SU-DHL-6 (cell line): ENCODE data around the gene INF2.

Experiments used
- EZH2phosphoT487 ChIP-seq: fragments of 200-600 bp; sonication (generic), shearing (Covaris generic); conservative IDR thresholded peaks from 2 replicates; pipeline ENCODE4 v1.6.1; 2018; ENCODE audit warnings: mild to moderate bottlenecking, antibody characterized with exemption, low read length, moderate library complexity, mixed read lengths
- TF ChIP-seq, protein P1 (sequence below): fragments of 200-600 bp; sonication (generic); IDR thresholded peaks from one replicate; pipeline ENCODE4 v1.5.1; 2017; ENCODE audit warnings: antibody characterized with exemption, mild to moderate bottlenecking, low read length, moderate library complexity; ENCODE audit not compliant: insufficient read depth, poor library complexity, severe bottlenecking

DNA sequence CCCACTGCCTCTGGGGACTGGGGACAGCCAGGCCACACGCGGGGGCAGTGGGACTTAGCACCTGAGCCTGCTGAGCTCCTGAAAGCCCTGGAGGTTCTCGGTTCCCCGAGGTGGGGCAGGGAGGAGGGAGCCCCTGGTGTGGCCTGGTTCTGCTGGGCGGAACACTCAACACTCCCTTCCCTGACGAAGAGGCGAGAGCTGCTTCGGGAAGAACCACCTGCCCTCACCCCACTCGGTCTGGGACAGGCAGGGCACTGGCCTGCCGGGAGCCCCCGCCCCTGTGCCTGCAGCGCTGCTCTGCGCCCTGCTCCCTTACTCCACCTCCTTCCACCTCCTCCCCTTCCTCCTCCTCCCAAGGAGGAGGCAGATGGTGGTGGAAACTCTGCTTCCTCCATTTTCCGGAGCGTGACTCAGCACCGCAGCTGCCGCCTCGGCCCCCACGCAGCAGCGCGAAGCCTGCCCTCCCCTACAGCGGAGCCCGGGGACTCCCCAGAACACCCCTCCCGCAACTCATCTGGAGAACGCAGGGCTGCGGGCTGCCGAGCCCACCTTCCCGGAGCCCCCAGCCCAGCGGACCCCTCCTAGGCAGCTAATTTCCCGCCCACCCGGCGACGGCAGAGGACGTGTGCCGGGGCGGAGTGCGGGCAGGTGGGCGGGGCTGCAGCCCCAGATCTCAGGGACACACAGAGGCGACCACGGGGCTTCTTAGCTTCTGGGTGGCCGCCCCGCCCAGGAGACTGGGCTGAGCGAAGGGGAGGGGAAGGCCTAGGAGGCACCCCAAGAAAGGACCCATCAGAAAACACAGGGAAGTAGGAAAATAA is 11.7 kb upstream of the INF2 start:
- TF ChIP-seq, protein P1, sequence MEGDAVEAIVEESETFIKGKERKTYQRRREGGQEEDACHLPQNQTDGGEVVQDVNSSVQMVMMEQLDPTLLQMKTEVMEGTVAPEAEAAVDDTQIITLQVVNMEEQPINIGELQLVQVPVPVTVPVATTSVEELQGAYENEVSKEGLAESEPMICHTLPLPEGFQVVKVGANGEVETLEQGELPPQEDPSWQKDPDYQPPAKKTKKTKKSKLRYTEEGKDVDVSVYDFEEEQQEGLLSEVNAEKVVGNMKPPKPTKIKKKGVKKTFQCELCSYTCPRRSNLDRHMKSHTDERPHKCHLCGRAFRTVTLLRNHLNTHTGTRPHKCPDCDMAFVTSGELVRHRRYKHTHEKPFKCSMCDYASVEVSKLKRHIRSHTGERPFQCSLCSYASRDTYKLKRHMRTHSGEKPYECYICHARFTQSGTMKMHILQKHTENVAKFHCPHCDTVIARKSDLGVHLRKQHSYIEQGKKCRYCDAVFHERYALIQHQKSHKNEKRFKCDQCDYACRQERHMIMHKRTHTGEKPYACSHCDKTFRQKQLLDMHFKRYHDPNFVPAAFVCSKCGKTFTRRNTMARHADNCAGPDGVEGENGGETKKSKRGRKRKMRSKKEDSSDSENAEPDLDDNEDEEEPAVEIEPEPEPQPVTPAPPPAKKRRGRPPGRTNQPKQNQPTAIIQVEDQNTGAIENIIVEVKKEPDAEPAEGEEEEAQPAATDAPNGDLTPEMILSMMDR = no peak
- no peak for TF ChIP-seq EZH2phosphoT487
